Stimulated activated CD4-positive, alpha-beta T cell treated with anti-CD3 and anti-CD28 coated beads, Interleukin-4, amount 100 ng/mL, for 24 hours (primary cell): ENCODE results near the gene CFAP74.
"Not testable (repeated sequence)": the region's sequence is repeated elsewhere in the genome, so short reads cannot be mapped to it uniquely, and the experiment has no call there.

ENCODE experiments used
- DNase-seq: peaks from one replicate; pipeline ENCODE4 v3.0.0-alpha.2; 2020

CFAP74 gene

GRCh38 chr1:1946540-1946939 lies 57.0 kb downstream of the CFAP74 start:
- no peak for DNase-seq

DNA sequence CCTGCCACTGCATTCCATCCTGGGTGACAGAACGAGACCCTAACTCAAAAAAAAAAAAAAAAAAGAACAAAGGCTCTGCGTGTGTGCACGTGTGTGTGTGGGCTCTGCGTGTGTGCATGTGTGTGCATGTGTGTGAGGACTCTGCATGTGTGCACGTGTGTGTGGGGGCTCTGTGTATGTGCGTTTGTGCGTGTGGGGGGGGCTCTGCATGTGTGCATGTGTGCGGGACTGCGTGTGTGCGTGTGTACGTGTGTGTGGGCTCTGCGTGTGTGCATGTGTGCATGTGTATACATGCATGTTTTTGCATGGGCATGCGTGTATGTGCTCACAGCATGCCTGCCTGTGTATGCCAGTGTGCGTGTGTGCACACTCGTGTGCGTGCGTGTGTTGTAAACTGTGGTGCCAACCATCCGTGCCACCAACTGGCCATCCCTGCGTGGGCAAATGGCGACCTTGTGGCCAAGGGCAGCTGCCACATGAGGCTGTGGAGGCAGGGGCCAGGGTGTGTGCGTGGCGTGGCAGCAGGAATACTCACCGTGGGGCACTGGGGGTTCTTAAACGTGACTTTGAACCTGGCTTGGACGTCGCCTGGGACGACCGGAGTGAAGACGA lies 57.7 kb downstream of the CFAP74 start:
- no peak for DNase-seq

DNA sequence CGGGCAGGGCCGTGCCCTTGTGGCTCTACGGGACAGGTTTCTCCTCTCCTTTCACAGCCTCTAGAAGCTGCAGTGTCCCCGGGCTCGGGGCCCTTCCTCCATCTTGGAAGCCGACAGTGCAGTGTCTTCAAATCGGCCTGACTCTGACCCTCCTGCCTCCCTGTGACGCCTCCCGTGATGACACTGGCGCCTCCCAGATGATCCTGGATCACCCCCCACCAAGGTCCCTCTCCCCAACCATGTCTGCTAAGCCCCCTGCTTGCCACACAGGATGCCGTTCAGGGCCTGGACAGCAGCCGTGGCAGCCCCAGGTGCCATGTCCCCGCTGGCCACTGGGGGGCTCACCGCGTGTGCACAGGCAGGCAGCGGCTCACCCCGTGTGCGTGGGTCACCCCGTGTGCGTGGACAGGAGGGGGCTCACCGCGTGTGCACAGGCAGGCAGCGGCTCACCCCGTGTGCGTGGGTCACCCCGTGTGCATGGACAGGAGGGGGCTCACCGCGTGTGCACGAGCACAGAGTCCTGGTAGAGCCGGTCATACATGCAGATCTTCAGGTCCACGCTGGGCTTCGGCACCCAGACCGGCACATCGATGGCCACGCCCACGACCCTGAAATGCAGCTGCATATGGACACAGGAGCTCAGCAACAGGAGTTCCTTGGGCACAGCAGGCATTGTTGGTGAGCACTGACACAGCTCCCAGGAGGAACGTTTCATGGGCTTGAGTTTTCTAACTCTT lies 59.6 kb downstream of the CFAP74 start:
- DNase-seq: peak; percentile 65

GRCh38 chr1:1942753-1943656 lies 60.6 kb downstream of the CFAP74 start:
- DNase-seq: no peak

DNA sequence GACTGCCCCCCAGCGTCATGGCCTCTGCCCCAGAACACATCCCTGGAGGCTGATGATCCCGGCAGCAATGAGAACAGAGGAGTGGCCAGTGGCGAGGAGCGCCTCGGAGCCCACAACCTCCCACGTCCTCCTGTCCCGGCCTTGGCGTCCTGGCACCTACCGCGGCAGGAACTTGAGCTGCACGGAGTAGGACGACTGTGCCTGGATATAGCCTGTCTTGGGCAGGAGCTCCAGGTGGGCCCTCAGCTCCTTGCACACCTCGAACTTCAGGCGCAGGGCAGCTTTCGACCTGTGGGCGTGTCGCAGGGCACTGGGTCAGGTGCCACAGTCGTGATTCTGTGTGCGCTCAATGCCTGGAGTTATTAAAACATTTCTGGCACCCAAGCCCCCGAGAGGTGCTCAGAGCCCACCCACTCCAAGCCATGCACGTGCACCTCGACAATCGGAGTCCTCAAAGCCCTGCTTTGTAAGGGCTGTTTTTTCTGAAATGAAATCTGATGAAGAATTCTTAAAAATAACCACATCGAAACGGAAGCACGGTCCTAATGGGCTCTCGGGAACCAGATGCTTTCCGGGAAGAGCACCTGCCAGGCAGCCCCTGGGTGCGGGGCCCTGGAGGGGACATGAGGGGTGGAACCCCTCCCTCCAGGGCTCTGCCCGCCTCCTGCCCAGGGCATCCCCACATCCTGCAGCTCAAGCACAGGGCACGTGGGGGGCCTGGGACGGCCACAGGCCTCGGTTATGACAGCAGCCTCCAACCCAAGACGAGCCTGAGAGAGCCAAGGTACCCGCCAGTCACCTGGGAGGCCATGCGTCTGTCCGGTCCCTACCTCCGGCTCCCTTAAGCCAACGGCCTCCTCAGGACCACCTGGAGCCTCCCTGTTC lies 61.5 kb downstream of the CFAP74 start:
- no peak for DNase-seq

DNA sequence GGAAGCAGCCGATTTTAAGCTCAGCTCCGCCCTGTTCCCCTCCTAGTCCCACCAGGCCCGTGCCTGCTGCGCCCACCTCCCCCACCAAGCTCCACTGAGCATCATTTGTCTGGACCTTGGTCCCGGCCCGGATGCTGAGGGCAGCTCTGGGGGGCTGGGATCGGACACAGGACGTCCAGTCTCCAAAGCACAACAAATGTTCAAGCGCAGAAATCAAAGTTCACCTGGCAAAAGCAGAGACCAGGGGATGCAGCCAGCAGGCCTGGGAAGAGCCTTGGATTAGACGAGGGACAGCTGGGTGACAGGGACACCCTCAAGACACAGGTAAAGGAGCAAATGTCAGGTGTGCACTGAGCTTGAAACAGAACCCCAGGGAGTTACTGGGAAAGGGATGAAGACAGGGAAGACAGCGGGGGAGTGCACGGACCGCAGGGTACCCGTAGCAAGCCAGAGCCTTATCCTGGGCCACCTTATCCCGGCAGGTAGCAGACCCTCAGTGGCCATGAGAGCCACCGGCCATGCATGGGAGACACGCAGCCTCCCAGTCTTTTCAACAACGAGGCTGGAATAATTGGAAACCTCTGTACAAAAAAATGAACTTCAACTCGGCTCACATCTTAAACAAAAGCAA lies 62.3 kb downstream of the CFAP74 start:
- no peak for DNase-seq

DNA sequence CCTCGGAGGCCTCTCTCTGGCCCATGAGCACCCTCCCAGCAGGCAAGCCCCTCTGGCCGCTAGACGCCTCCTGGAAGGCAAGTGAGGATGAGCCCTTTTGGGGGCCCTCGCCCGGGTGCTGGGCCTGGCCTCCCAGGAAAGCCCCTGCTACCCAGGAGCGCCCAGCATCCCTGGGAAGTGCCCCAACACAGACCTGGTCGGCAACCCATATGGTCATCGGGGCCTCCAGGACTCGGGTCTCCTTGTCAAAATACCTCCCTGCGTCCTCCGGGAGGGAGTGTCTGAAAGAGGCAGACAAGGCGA lies 63.5 kb downstream of the CFAP74 start:
- DNase-seq: no peak

GRCh38 chr1:1939296-1940122 lies 64.1 kb downstream of the CFAP74 start:
- DNase-seq: no peak

DNA sequence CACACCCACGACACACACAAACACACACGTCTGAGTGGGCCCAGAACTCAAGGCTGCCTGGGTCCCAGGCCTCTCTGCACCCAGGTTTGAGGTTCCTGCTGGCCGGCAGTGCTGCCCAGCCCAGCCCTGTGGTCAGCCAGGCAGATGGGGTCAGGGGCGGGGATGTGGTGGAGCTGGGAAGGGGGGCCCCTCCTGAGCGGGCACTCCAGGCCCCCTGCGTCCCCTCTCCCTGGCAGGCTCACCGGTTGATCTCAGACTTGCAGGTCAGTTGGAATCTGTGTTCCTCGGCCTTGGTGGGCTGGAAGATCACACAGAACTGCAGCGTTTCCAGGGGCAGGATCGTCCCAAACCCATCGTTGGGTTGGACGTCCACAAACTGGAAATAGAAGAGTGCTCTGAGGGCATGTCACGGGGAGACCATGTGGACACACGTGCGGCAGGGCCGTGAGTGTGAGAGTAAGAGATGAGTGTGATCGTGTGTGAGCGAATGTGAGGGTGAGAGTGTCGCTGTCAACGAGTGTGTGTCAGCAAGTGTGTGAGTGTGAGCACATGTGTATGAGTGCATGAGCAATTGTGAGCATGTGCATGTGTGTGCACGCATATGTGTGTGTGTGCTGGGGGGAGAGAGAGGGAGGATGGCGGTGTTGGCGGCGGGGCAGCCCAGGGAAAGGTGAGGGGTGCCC lies 64.8 kb downstream of the CFAP74 start:
- DNase-seq: no peak

GRCh38 chr1:1938276-1938573 lies 65.4 kb downstream of the CFAP74 start:
- DNase-seq: no peak

GRCh38 chr1:1937549-1938275 lies 65.9 kb downstream of the CFAP74 start:
- DNase-seq: no peak

GRCh38 chr1:1937061-1937460 lies 66.5 kb downstream of the CFAP74 start:
- DNase-seq: no peak

- DNase-seq: not testable (repeated sequence)
Observed at GRCh38 chr1:1934848-1935247, 68.7 kb downstream of the CFAP74 start.

DNA sequence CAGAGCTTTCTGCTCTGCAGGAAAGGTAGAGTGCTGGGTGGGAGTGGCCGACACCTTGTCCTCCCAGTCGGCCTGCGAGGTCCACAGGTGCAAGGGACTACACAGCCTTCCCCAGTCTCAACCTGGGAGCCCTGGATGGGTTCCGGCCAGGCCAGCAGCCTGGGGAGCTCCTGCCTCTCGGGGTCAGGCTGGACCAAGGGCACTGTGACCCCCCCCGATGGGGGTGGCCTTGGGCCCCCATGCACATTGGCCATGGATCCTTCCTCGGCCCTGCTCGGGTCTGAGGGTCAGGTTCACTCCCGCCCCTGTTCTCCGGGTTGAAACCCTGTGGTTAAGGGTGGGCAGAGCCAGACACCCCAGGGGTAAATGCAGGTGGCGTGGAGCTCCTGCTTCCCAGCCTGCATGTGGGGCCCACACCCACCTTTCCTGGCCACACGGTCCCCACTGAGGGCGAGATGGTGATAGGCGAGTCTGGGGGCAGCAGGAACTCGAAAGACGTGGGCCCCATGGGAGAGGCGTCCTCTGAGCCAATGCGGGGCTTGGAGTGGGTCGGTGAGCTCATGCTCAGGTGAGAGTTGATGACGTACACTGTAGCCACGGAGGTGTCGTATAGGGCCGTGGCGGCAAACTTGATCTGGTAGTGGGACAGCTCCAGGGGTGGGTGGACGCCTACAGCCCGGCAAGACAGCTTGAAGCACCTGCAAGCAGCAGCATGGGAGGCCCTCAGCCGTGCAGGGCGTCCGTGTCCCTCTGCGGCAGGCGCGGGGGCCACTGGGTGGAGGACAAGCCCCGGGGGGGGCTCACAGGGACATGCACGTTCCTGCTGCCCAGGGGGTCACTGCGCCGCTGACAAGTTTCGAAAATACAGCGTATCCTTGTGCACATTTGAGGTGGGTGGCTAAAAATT lies 73.7 kb downstream of the CFAP74 start:
- DNase-seq: no peak

DNA sequence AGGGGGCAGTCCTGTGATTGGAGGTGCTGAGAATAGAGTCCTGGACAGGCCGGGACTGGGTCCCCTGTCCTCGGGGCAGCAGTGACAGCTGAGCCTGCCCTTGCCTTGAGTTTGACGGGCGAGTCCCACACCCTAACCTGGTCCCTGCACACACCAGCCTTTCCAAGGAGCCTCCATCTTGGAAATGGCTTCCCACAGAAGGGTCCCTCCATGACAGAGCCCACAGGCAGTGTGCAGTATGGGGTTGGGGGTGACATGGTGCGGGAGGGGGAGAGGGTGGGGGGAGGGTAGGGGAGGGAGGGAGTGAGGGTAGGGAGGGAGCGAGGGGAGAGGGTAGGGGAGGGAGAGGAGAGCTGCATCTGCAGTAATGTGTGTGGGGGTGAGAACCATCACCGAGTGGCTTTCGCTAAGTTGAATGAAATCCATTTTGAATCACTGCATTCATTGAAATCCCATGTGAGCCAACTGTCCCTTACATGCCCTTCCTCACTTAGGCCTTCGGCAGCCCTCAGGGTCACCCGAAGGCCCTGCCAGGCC lies 74.4 kb downstream of the CFAP74 start:
- DNase-seq: no peak

DNA sequence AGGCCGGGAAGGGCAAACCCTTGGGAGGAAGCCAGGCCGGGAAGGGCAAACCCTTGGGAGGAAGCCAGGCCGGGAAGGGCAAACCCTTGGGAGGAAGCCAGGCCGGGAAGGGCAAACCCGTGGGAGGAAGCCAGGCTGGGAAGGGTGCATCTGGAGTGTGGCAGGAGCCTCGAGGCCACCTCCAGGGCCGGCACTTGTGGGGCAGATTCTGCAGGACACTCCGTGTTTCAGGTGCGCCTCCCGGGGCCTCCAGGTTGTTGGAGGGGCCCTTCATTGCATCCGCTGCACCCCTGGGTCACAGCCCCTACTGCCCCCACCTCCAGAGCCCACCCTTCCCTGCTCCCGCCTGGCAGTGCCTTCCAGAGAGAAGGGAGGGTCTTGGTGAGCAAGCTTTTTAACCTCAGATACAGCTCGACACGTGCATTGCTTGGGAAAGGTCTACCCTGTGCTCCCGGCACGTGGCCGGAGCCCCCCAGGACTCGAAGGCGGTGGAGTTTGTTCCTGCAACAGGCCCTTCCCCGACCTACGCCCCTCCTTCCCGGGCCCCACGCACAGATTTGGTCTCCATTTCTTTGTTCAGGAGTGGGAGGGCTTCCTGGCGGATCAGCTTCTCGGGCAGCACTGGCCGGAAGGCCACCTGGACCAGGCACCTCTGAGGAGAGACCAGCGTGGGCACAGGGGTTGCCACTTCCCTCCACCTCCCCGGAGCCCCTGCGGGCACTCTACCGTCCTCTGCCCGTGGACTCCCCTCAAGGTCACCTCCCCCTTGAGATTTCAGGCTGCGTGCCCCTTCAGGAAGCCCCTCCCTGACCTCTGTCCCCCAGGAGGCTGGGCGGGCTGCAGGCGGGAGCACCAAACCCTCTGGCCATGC lies 75.1 kb downstream of the CFAP74 start:
- no peak for DNase-seq

- DNase-seq: no peak
Observed at GRCh38 chr1:1927751-1928150, 75.8 kb downstream of the CFAP74 start.
